ENCODE data around the gene PRCC.
A peak's percentile ranks its signal among the peaks of the same experiment; 100 is the strongest.

Gene PRCC

DNA sequence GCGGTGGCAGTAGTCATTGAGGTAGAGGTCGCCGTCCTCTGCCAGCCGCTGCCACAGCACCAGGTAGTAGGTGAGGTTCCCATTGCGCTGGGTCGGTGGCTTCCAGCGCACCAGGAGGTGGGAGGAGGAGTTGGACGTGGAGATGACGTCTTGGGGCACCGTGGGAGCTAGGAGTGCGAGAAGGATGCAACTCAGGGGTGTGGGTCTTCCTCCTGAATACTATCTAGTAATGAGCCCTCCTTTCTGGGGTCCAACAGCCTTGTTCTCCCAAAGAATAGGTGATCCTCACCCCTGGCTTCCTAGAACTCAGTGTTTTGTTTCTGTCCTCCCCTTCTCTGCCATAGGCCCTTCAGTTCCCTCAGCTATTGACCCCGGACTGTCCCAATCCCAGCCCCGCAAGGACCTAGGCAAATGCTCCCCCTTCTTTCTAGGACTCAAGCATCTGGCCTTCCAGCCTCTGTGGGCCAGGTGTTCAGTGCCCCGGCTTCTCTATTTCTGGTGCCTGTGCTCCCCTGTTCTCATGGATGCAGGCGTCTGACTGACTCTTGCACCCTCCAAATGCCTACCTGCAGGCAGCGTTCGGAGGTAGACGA, 78.7 kb downstream of the PRCC start:
- no peak for DNase-seq

- no peak for DNase-seq
Measured at GRCh38 chr1:156846643-156847042, 79.3 kb downstream of the PRCC start.

- no peak for DNase-seq
Measured at GRCh38 chr1:156847591-156848460, 80.5 kb downstream of the PRCC start.

DNA sequence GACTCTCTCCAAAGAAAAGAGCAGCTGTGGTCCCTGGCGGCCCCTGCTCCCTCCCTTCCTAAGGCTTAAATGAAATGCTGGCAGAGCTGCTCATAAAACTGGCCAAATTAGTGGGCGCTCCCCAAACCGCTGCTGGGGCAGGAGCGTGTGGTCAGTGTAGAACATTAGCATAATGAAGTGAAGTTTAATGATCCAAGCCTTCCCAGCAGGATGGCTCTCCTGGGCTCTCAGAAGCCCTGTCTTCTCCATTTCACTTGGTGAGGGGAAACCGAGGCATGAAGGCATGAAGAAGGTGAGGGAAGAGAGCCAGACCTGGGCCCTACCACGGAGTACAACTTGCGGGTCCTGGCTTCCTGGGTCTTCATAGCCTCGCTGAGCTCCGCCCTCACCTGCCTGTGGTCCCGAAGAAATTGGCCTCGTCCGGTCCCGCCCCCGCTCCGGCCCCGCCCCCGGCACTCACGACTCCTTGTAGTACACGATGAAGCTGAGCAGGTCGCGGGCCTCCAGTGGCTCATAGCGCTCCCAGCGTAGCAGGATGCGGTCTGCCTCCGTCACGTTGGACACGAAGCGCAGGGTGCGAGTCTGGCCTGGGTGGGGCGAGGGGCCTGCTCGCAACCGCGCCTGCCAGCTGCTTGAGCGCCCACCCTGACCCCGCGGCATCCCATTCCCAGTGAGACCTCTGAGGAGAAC, 81.3 kb downstream of the PRCC start:
- peak; percentile 43 for DNase-seq

- no peak for DNase-seq
Measured at GRCh38 chr1:156849151-156849496, 81.8 kb downstream of the PRCC start.
